Measurements from ENCODE around the gene P2RY8.
"Not testable (repeated sequence)": the region's sequence is repeated elsewhere in the genome, so short reads cannot be mapped to it uniquely, and the experiment has no call there.

The P2RY8 gene

DNA sequence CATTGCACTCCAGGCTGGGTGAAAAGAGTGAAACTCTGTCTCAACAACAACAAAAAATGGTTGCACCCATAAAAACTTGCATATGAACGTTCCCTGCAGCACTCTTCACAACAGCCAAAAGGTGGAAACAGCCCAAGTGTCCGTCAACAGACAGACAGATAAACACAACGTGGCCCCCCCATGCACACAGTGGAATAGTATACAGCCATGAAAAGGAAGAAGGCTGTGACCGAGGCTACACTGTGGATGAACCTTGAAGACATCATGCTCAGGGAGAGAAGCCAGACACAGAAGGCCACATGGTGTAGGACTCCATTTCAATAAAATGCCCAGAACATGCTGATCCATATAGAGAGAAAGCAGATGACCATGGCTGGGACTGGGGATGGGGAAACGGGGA, 50.8 kb downstream of the P2RY8 start:
- no peak for DNase-seq (ENCODE audit: low spot score)

DNA sequence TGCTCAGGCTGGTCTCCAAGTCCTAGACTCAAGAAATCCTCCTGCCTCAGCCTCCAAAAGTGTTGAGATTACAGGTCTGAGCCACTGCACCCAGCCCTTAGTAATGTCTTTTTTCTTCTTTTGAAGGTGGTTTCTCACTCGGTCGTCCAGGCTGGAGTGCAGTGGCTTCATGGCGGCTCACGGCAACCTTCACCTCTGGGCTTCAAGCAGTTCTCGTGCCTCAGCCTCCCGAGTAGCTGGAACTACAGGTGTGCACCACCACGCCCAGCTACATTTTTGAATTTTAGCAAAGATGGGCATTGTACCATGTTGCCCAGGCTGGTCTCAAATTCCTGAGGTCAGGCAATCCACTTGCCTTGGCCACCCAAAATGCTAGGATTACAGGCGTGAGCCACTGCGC, 52.0 kb downstream of the P2RY8 start:
- no peak for DNase-seq (ENCODE audit: low spot score)

DNA sequence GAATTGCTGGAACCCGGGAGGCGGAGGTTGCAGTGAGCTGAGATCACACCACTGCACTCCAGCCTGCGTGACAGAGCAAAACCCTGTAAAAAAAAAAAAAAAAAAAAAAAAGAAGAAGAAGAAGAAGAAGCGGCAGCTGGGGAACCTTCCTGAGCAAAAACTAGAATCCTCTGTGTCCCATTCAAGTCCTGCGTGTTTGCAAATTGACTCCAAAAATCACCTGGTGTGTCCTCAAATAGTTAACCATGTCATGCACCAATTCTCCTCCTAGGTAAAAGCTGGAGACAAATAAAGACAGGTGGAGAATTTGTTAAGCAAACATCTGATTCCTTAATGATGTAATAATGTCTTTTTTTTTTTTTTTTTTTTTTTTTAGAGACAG, 52.4 kb downstream of the P2RY8 start:
- DNase-seq (ENCODE audit: low spot score) = no peak

GRCh38 chrX:1483843-1484637, 52.9 kb downstream of the P2RY8 start:
- no peak for DNase-seq (ENCODE audit: low spot score)

DNA sequence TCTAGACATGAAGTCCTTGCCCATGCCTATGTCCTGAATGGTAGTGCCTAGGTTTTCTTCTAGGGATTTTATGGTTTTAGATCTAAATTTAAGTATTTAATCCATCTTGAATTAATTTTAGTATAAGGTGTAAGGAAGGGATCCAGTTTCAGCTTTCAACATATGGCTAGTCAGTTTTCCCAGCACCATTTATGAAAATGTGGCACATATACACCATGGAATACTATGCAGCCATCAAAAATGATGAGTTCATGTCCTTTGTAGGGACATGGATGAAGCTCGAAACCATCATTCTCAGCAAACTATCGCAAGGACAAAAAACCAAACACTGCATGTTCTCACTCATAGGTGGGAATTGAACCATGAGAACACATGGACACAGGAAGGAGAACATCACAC, 54.5 kb downstream of the P2RY8 start:
- not testable (repeated sequence) for DNase-seq (ENCODE audit: low spot score)

- DNase-seq (ENCODE audit: low spot score) = peak; percentile 37
Measured at GRCh38 chrX:1481636-1482529, 55.1 kb downstream of the P2RY8 start.

DNA sequence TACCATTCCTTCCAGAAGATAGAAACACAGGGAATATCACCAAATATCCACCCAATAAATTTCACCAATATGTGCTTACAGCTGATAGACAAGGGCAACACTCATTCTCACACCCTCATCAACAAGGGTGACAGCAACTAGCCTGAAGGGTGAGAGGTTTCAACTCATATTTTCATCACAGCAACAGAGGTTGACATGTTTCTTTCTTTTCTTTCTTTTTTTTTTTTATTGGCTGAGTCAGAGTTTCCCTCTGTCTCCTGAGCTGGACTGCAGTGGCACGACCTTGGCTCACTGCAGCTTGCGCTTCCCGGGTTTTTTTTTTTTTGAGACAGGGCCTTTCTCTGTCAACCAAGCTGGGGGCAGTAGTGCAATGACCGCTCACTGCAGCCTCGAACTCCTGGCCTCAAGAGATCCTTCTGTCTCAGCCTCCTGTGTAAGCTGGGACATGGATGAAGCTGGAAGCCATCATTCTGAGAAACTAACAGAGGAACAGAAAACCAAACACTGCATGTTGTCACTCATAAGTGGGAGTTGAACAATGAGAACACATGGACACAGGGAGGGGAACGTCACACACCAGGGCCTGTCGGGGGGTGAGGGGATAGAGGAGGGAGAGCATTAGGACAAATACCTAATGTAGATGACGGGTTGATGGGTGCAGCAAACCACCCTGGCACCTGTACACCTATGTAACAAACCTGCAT, 56.8 kb downstream of the P2RY8 start:
- no peak for DNase-seq (ENCODE audit: low spot score)

GRCh38 chrX:1477801-1478458, 59.1 kb downstream of the P2RY8 start:
- no peak for DNase-seq (ENCODE audit: low spot score)

GRCh38 chrX:1477229-1477628, 59.8 kb downstream of the P2RY8 start:
- DNase-seq (ENCODE audit: low spot score) = no peak

GRCh38 chrX:1476682-1477081, 60.3 kb downstream of the P2RY8 start:
- no peak for DNase-seq (ENCODE audit: low spot score)

DNA sequence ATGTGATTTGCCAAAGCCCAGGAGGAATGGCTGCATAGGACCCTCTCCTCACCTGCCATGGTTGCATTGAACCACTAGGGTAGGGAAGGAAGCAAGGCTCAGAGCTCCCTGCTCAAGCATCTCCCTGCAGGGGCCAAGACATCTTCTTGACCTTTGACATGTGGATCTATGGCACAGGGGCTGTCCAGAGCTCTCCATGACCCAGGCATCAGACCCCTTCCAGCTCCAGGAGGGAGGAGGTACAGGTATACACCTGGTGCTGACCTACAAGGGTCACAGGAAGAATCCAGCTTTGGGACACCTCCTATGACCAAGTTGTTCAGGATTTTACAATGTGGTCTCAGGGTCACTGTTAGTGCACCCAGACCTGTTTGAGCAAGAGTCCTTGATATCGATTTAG, 61.1 kb downstream of the P2RY8 start:
- DNase-seq (ENCODE audit: low spot score) = no peak

GRCh38 chrX:1475481-1475880, 61.5 kb downstream of the P2RY8 start:
- DNase-seq (ENCODE audit: low spot score) = no peak

- DNase-seq (ENCODE audit: low spot score) = not testable (repeated sequence)
Measured at GRCh38 chrX:1474593-1474992, 62.4 kb downstream of the P2RY8 start.

GRCh38 chrX:1472975-1473374, 64.0 kb downstream of the P2RY8 start:
- no peak for DNase-seq (ENCODE audit: low spot score)

- no peak for DNase-seq (ENCODE audit: low spot score)
Measured at GRCh38 chrX:1468250-1468772, 68.7 kb downstream of the P2RY8 start.

GRCh38 chrX:1466971-1467561, 69.9 kb downstream of the P2RY8 start:
- no peak for DNase-seq (ENCODE audit: low spot score)

DNA sequence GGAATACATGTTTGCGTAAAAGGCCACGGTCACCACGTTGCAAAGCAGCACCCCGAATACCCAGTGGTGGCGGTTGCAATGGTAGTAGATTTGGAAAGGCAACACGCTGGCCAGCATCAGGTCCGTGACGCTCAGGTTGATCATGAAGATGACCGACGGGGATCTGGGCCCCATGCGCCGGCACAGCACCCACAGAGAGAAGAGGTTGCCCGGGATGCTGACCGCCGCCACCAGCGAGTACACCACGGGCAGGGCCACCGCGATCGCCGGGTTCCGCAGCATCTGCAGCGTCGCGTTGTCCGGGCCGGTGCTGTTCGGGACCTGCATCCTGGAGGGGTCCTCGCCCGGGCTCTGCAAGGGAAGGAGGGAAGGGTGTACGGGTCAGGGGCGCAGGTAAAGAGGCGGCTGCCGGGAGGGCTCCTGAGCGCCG, 70.7 kb downstream of the P2RY8 start:
- DNase-seq (ENCODE audit: low spot score) = no peak

GRCh38 chrX:1465286-1466231, 71.4 kb downstream of the P2RY8 start:
- no peak for DNase-seq (ENCODE audit: low spot score)

GRCh38 chrX:1464971-1465285, 72.1 kb downstream of the P2RY8 start:
- no peak for DNase-seq (ENCODE audit: low spot score)
